CD14-positive monocyte (primary cell): ENCODE measurements around the gene CRYBG1. TPM values are rescaled to one million over a fixed set of nuclear protein-coding genes. Genes with fewer than 3 reads are reported as not detected.

Experiments
- DNase-seq, 3 donors: peaks; one replicate each; pipeline ENCODE4 v3.0.0-alpha.2; 2011 to 2022
- H2AFZ ChIP-seq: 2 replicates; pipeline ENCODE4 v1.6.0; 2012; ENCODE audit warnings: mild to moderate bottlenecking, low read depth, low read length, inconsistent platforms; ENCODE audit not compliant: insufficient read depth, poor library complexity, severe bottlenecking
- H3K27ac ChIP-seq, 2 donors: 1 replicate in 1 of 2; 2 replicates in 1 of 2; pipeline ENCODE4 v1.5.1; 2012 to 2013; ENCODE audit warnings: low read length in 2 of 2, control low read depth in 1 of 2, inconsistent platforms in 1 of 2, low read depth in 1 of 2, mild to moderate bottlenecking in 1 of 2
- H3K27me3 ChIP-seq, 2 donors: one replicate each; pipeline versions ENCODE4 v1.6.0 to v1.6.1; 2011 to 2013; ENCODE audit warnings: low read length in 2 of 2; ENCODE audit not compliant: control insufficient read depth in 2 of 2, insufficient read depth in 2 of 2
- H3K36me3 ChIP-seq, 2 donors: replicated peaks in 1 of 2; 1 replicate in 1 of 2; 2 replicates in 1 of 2; pipeline versions ENCODE4 v1.5.1 to v1.6.1; 2012 to 2013; ENCODE audit warnings: low read length in 2 of 2, control low read depth in 1 of 2, inconsistent platforms in 1 of 2, mild to moderate bottlenecking in 1 of 2; ENCODE audit not compliant: insufficient read depth in 2 of 2, control insufficient read depth in 1 of 2
- H3K4me1 ChIP-seq, 2 donors: 1 replicate in 1 of 2; 2 replicates in 1 of 2; pipeline versions ENCODE4 v1.5.1 to v1.6.1; 2012 to 2013; ENCODE audit warnings: low read length in 2 of 2, control low read depth in 1 of 2, inconsistent platforms in 1 of 2, mild to moderate bottlenecking in 1 of 2, moderate library complexity in 1 of 2; ENCODE audit not compliant: insufficient read depth in 2 of 2, control insufficient read depth in 1 of 2
- H3K4me2 ChIP-seq: replicated peaks from 2 replicates; pipeline ENCODE3; 2012; ENCODE audit warnings: low read length, moderate library complexity, mild to moderate bottlenecking; ENCODE audit not compliant: poor library complexity, severe bottlenecking; ENCODE audit errors: extremely low read depth
- H3K4me3 ChIP-seq, 3 experiments: fragments of 200-600 bp in 1 of 3; sonication (generic) in 1 of 3; replicated peaks in 1 of 3; 1 replicate in 2 of 3; 2 replicates in 1 of 3; pipeline ENCODE4 v1.5.1; 2011 to 2013; ENCODE audit warnings: low read length in 3 of 3, mild to moderate bottlenecking in 3 of 3, control low read depth in 2 of 3, low read depth in 2 of 3, inconsistent platforms in 1 of 3, moderate library complexity in 1 of 3
- H3K79me2 ChIP-seq: 2 replicates; pipeline ENCODE4 v1.6.0; 2012; ENCODE audit warnings: mild to moderate bottlenecking, control low read depth, inconsistent platforms, low read length, moderate library complexity; ENCODE audit not compliant: insufficient read depth
- H3K9ac ChIP-seq: 2 replicates; pipeline ENCODE4 v1.6.0; 2017; ENCODE audit warnings: low read length, mild to moderate bottlenecking; ENCODE audit not compliant: insufficient read depth, poor library complexity, severe bottlenecking
- H3K9me3 ChIP-seq, 2 donors: replicated peaks in 1 of 2; 1 replicate in 1 of 2; 2 replicates in 1 of 2; pipeline versions ENCODE4 v1.5.1 to v1.6.1; 2012 to 2013; ENCODE audit warnings: low read length in 2 of 2, control low read depth in 1 of 2; ENCODE audit not compliant: control insufficient read depth in 1 of 2, insufficient read depth in 1 of 2
- H4K20me1 ChIP-seq: 2 replicates; pipeline ENCODE4 v1.6.0; 2012; ENCODE audit warnings: mild to moderate bottlenecking, low read length, control low read depth, moderate library complexity; ENCODE audit not compliant: insufficient read depth
- H3K27ac Mint-ChIP-seq, 7 donors: one replicate each; pipeline ENCODE4 v1.8.0; 2020; ENCODE audit warnings: mild to moderate bottlenecking in 7 of 7, mixed read lengths in 7 of 7, moderate library complexity in 6 of 7, inconsistent platforms in 2 of 7
- H3K27me3 Mint-ChIP-seq, 3 donors: one replicate each; pipeline ENCODE4 v1.8.0; 2021 to 2022; ENCODE audit warnings: low read depth in 3 of 3, mild to moderate bottlenecking in 3 of 3, mixed read lengths in 3 of 3, moderate library complexity in 3 of 3, inconsistent platforms in 1 of 3
- H3K36me3 Mint-ChIP-seq, 2 donors: one replicate each; pipeline ENCODE4 v1.8.0; 2020; ENCODE audit warnings: mixed read lengths in 2 of 2, inconsistent platforms in 1 of 2, mild to moderate bottlenecking in 1 of 2
- H3K4me1 Mint-ChIP-seq: one replicate; pipeline ENCODE4 v1.8.0; 2020; ENCODE audit warnings: mild to moderate bottlenecking, mixed read lengths
- H3K4me3 Mint-ChIP-seq, 2 donors: one replicate each; pipeline ENCODE4 v1.8.0; 2020; ENCODE audit warnings: mild to moderate bottlenecking in 2 of 2, mixed read lengths in 2 of 2, moderate library complexity in 1 of 2
- H3K9me3 Mint-ChIP-seq, 7 donors: one replicate each; pipeline ENCODE4 v1.8.0; 2020 to 2022; ENCODE audit warnings: mixed read lengths in 7 of 7, mild to moderate bottlenecking in 6 of 7, moderate library complexity in 6 of 7, inconsistent platforms in 2 of 7
- WGBS: methylation state at CpG from one replicate; pipeline ENCODE4 v1.1.5; 2013; ENCODE audit warnings: missing lambda C conversion rate; ENCODE audit not compliant: insufficient coverage; 5-methylcytosine and 5-hydroxymethylcytosine counted together
- intact Hi-C, 2 donors: fragments of 100-400 bp; cut with micrococcal nuclease; formaldehyde crosslinking; loops; one replicate each; pipeline versions ENCODE4 v1.15.0 to v1.15.1; 2023
- polyA plus RNA-seq, 3 donors: library from polyadenylated mRNA; depleted of rRNA in 1 of 3; unstranded in 2 of 3; stranded (reverse) in 1 of 3; fragments of 300-500 nt in 2 of 3; fragments of >200 nt in 1 of 3; fragmentation: Illumina TruSeq in 2 of 3; gene quantifications; 1 replicate in 2 of 3; 2 replicates in 1 of 3; pipeline ENCODE4 v1.2.3, GENCODE V29; 2012 to 2021
- TF ChIP-seq, protein P1 (sequence below): fragments of 200-600 bp; IDR thresholded peaks from one replicate; pipeline ENCODE4 v1.8.0; 2022; ENCODE audit warnings: antibody characterized with exemption, mild to moderate bottlenecking

Gene CRYBG1
- polyA plus RNA-seq, 3 donors, result 7.9 to 11.9 (median 11.1) TPM

DNA sequence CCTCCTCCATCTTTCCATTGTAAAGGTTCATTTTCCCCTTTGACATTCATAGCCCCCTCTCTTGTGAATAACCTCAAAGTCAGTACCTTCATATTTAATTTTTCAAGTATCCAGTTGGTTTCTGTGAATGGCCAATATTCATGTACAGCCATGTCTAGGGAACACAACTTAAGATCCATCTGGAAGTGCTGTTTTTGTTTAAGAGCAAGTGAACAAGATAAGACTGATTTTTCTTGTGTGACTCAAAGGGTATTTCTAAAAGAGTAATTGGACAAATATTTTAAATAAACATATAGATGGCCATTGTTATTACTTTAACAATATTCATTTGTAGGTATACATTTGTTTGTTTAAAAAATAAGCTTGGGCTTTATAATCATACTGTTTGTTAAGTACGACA lies 175.8 kb downstream of the CRYBG1 start:
- peaks cover 42 to 67% of the 10 kb centered on the region in 2 donors for H3K36me3 Mint-ChIP-seq
- peaks cover 0 to 1% (median 0%) of the 10 kb centered on the region in 3 donors for H3K27me3 Mint-ChIP-seq
- H3K4me1 Mint-ChIP-seq, result peaks cover 81% of the 10 kb centered on the region
- TF ChIP-seq, protein P1, sequence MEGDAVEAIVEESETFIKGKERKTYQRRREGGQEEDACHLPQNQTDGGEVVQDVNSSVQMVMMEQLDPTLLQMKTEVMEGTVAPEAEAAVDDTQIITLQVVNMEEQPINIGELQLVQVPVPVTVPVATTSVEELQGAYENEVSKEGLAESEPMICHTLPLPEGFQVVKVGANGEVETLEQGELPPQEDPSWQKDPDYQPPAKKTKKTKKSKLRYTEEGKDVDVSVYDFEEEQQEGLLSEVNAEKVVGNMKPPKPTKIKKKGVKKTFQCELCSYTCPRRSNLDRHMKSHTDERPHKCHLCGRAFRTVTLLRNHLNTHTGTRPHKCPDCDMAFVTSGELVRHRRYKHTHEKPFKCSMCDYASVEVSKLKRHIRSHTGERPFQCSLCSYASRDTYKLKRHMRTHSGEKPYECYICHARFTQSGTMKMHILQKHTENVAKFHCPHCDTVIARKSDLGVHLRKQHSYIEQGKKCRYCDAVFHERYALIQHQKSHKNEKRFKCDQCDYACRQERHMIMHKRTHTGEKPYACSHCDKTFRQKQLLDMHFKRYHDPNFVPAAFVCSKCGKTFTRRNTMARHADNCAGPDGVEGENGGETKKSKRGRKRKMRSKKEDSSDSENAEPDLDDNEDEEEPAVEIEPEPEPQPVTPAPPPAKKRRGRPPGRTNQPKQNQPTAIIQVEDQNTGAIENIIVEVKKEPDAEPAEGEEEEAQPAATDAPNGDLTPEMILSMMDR, result no peak
- intact Hi-C loops, result no loop called here
- Histone ChIP-seq H3K36me3 (peaks cover 23 to 41% of the 10 kb centered on the region in 2 donors), H3K79me2 (peaks cover 93% of the 10 kb centered on the region), H3K27ac (peak overlapping the region in 1 of 2 donors; percentile 84), H2AFZ (no peak overlapping the region), H3K9ac (no peak overlapping the region), H3K9me3 (no peaks in the 10 kb centered on the region), H3K4me1 (peaks cover 73 to 85% of the 10 kb centered on the region in 2 donors), H4K20me1 (no peaks in the 10 kb centered on the region), H3K4me2 (peak overlapping the region; percentile 66), H3K4me3 (peak overlapping the region in 1 of 3 experiments; percentile 51), H3K27me3 (no peaks in the 10 kb centered on the region)
- no peaks in the 10 kb centered on the region for H3K9me3 Mint-ChIP-seq
- no CpG with 5 or more reads among the region's 1 CpG for WGBS
- H3K27ac Mint-ChIP-seq, result peak overlapping the region; percentile 2 to 95 (median 88)
- H3K4me3 Mint-ChIP-seq, result no peak overlapping the region
- DNase-seq, result no peak

DNA sequence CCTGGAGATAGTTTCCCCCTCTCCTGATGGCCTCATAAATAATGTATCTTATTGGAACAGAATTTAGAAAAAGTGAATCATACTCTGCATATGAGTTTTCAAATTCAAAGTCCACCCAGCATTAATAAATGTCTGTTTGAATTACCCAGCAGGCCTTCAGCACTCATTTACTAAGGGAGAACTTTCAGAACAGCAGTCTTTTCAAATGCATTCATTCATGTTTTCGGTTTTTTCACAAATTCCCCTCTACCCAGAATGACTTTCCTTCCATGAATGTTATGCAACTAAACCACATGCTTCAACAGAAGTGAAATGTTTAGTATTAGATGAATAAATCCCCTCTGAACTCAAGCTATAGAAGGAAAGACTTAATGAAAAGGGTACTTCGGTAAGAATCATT lies 176.3 kb downstream of the CRYBG1 start:
- Mint-ChIP-seq H3K27ac (peak overlapping the region; percentile 83 to 96 (median 91)), H3K4me1 (peaks cover 82% of the 10 kb centered on the region), H3K9me3 (no peaks in the 10 kb centered on the region), H3K36me3 (peaks cover 40 to 62% of the 10 kb centered on the region in 2 donors), H3K4me3 (peak overlapping the region; percentile 35 to 69), H3K27me3 (peaks cover 0 to 1% (median 0%) of the 10 kb centered on the region in 3 donors)
- WGBS, result no CpG with 5 or more reads among the region's 2 CpGs
- Histone ChIP-seq H3K4me1 (peaks cover 73 to 85% of the 10 kb centered on the region in 2 donors), H3K79me2 (peaks cover 92% of the 10 kb centered on the region), H3K4me3 (peak overlapping the region in 2 of 3 experiments; percentile 12 to 51), H2AFZ (peak overlapping the region; percentile 14), H3K36me3 (peaks cover 23 to 36% of the 10 kb centered on the region in 2 donors), H3K9ac (peak overlapping the region; percentile 11), H3K4me2 (peak overlapping the region; percentile 66), H3K9me3 (no peaks in the 10 kb centered on the region), H4K20me1 (no peaks in the 10 kb centered on the region), H3K27me3 (no peaks in the 10 kb centered on the region), H3K27ac (peak overlapping the region in 1 of 2 donors; percentile 84)
- intact Hi-C loops, result no loop called here
- TF ChIP-seq, protein P1, result no peak
- DNase-seq, result peak in 2 of 3 donors; percentile 46 to 47
